Ovary (tissue), 9 donors: ENCODE results near the gene RDX. TPM values are rescaled to one million over a fixed set of nuclear protein-coding genes. Genes with fewer than 3 reads are reported as not detected.

Experiments
- DNase-seq, 5 donors: peaks; one replicate each; pipeline ENCODE4 v3.0.0-alpha.2; 2019 to 2020
- H3K27ac ChIP-seq, 2 donors: fragments of 200-600 bp; one replicate each; pipeline versions ENCODE4 v1.5.1 to v1.8.0; 2019 to 2022
- H3K27me3 ChIP-seq: fragments of 200-600 bp; one replicate; pipeline ENCODE4 v1.8.0; 2022
- H3K36me3 ChIP-seq: fragments of 200-600 bp; sonication (generic); one replicate; pipeline ENCODE4 v1.5.1; 2019
- H3K4me1 ChIP-seq: one replicate; pipeline ENCODE4 v1.8.1; 2013; ENCODE audit warnings: mild to moderate bottlenecking, moderate library complexity; ENCODE audit not compliant: insufficient read depth
- H3K4me3 ChIP-seq: fragments of 200-600 bp; sonication (generic); one replicate; pipeline ENCODE4 v1.5.1; 2017
- H3K9me3 ChIP-seq, 2 donors: fragments of 200-600 bp in 1 of 2; sonication (generic) in 1 of 2; one replicate each; pipeline versions ENCODE4 v1.5.1 to v1.8.1; 2013 to 2019; ENCODE audit warnings: mild to moderate bottlenecking in 1 of 2, moderate library complexity in 1 of 2
- EP300 ChIP-seq: sonication (generic); formaldehyde crosslinking; IDR thresholded peaks from one replicate; pipeline ENCODE4 v1.6.1; 2017; ENCODE audit warnings: antibody characterized with exemption
- POLR2A ChIP-seq: fragments of 450-650 bp; IDR thresholded peaks from one replicate; pipeline ENCODE4 v1.6.1; 2017; ENCODE audit warnings: antibody characterized with exemption, mild to moderate bottlenecking, moderate library complexity
- WGBS, 3 donors: extraction: QIAGEN DNeasy Blood & Tissue Kit in 1 of 3; methylation state at CpG; one replicate each; pipeline versions ENCODE4 v1.1.5 to v1.1.7; 2013 to 2017; 5-methylcytosine and 5-hydroxymethylcytosine counted together
- intact Hi-C, 4 donors: fragments of 100-400 bp; cut with DNase I; formaldehyde crosslinking; loops; one replicate each; pipeline versions ENCODE4 v1.11.0 to v1.15.1; 2022 to 2023
- polyA plus RNA-seq, 2 donors: library from polyadenylated mRNA; stranded (reverse); fragments of 200-250 nt in 1 of 2; fragments of 350-450 nt in 1 of 2; fragmentation: Illumina TruSeq in 1 of 2; extraction: RNeasy Lipid Tissue Mini Kit (QIAGEN cat#74804) in 1 of 2; gene quantifications; one replicate each; pipeline ENCODE4 v1.2.3, GENCODE V29; 2013 to 2014
- total RNA-seq, 7 donors: library from RNA; depleted of rRNA in 2 of 7; stranded (reverse); fragments of >200 nt in 2 of 7; fragmentation: NEBNext Ultra II Directional in 3 of 7; extraction: Animal tissue kit (Norgen Biotek cat#: 25700) in 3 of 7; gene quantifications; one replicate each; pipeline versions ENCODE4 v1.1.0 to v1.2.4, GENCODE V29; 2016 to 2023
- TF ChIP-seq, protein P1 (sequence below), 3 donors: fragments of 450-650 bp in 2 of 3; fragments of 200-600 bp in 1 of 3; IDR thresholded peaks; one replicate each; pipeline versions ENCODE4 v1.5.1 to v1.8.0; 2016 to 2022; ENCODE audit warnings: antibody characterized with exemption in 3 of 3, mild to moderate bottlenecking in 1 of 3
- donor health status: DM: no; HTN: no; CAD: no; lungs with moderate emphysema.
- donor health status: DM: no; HTN: no; CAD: no.
- donor health status: Bipolar disorder and iron deficiency.
- donor health status: DM: yes; HTN: yes; CAD: no.
- donor health status: DM: no; HTN: no; CAD: no.
- donor health status: DM: yes; HTN: yes; CAD: no.

The RDX gene
- total and polyA plus RNA-seq, 9 donors, result 40.0 to 175 (median 126) TPM

DNA sequence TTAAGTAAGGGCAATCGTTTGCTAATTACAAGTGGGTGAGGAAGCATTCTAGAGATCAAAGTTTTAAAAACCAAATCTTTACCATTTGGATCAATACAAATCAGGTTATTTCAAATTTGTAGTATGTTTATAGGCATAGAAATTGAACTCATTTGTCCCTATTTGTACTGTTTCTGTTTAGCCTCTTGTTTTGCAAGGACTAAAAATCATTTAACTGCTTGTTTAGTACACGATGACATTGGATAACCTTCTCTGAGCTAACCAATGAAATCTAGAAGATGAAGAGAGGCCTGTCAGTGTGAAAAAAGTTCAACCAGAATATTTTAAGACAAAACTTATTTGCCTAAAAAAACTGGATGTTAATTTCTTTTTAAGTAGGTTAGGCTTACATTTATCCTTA is 163.3 kb downstream of the RDX start:
- Histone ChIP-seq H3K27me3 (no peaks in the 10 kb centered on the region), H3K4me1 (peaks cover 3% of the 10 kb centered on the region), H3K36me3 (no peaks in the 10 kb centered on the region), H3K9me3 (no peaks in the 10 kb centered on the region), H3K4me3 (no peak overlapping the region), H3K27ac (no peak overlapping the region)
- DNase-seq, result no peak
- TF ChIP-seq POLR2A (no peak), EP300 (no peak)
- TF ChIP-seq, protein P1, sequence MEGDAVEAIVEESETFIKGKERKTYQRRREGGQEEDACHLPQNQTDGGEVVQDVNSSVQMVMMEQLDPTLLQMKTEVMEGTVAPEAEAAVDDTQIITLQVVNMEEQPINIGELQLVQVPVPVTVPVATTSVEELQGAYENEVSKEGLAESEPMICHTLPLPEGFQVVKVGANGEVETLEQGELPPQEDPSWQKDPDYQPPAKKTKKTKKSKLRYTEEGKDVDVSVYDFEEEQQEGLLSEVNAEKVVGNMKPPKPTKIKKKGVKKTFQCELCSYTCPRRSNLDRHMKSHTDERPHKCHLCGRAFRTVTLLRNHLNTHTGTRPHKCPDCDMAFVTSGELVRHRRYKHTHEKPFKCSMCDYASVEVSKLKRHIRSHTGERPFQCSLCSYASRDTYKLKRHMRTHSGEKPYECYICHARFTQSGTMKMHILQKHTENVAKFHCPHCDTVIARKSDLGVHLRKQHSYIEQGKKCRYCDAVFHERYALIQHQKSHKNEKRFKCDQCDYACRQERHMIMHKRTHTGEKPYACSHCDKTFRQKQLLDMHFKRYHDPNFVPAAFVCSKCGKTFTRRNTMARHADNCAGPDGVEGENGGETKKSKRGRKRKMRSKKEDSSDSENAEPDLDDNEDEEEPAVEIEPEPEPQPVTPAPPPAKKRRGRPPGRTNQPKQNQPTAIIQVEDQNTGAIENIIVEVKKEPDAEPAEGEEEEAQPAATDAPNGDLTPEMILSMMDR (IDR thresholded peaks at IDR 0.05), result no peak
- WGBS, 3 donors, result 93 to 94% (median 93%) methylated on average over 2 of the region's 2 CpGs
- intact Hi-C loops, result no loop called here

DNA sequence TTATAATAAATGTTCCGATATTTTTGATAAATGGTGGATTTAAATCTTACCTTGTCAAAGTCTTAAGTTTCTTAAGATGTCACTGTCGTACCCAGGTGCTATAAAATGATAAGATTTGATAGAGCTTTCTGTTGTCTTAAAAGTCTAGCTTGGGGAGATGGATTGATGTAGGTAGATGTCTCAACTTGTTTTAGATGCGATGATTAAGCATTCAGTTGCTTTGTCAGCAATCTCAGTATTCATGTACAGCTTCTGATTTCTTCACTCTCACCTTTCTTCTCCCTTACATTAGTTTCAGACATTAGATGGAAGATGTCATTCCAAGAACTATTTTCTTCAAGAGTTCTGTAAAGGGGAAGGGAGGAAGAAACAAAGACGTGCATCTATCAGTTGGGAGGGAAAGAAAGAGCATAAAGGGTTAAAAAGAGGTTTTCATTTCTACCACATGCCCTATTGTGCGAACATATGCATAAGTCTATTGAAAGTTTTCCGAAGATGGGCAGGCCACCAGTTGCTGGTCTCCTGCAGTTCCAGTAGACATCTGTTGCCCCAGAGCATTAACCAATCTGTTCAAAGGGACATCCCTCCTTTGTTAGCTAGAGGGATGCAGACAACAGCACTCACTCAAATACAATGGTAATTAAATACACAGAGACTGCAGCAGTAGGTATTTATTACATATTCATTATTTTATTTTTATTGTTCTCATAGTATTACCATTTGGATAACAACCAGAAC is 164.9 kb downstream of the RDX start:
- Histone ChIP-seq H3K27ac (no peak overlapping the region), H3K4me1 (peaks cover 3% of the 10 kb centered on the region), H3K27me3 (no peaks in the 10 kb centered on the region), H3K9me3 (no peaks in the 10 kb centered on the region), H3K4me3 (no peak overlapping the region), H3K36me3 (no peaks in the 10 kb centered on the region)
- TF ChIP-seq POLR2A, result no peak
- TF ChIP-seq, protein P1 (IDR thresholded peaks at IDR 0.05), result no peak
- WGBS, 3 donors, result 79 to 97% (median 94%) methylated on average over 6 of the region's 6 CpGs
- no peak for DNase-seq
- intact Hi-C loops, result no loop called here

DNA sequence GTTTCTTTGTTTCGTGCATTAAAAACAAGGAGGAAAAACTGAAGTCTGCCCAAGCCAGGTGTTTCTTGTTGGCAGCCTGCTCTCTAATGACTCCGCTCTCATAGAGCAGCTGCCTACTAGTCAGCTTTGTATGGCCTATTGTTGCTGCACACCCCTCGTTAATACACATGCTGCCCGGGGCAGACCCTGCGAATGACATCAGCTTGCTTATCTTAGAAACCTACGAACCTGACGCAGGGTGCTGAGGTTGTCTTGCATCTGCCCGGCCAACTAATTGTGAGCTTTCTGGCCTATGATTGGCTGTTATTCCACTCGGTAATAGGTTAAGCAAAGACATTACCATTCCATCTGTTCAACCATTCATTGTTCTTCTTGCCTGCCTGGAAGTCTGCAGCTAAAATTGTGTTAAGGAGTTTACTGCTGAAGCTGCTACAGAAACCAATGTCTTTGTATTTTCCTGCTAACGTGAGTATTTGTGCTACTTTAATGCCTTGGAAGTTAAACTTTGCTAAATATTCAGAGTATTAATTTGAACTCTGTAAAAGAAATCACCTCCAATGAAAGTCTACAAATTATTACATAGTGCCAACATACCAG is 165.7 kb downstream of the RDX start:
- intact Hi-C loops, result no loop called here
- no peak for DNase-seq
- WGBS, 3 donors, result 51 to 69% (median 59%) methylated on average over 10 of the region's 10 CpGs
- Histone ChIP-seq H3K4me3 (no peak overlapping the region), H3K9me3 (no peaks in the 10 kb centered on the region), H3K27ac (no peak overlapping the region), H3K36me3 (no peaks in the 10 kb centered on the region), H3K27me3 (no peaks in the 10 kb centered on the region), H3K4me1 (peaks cover 3% of the 10 kb centered on the region)
- TF ChIP-seq POLR2A (no peak), EP300 (no peak)
- TF ChIP-seq, protein P1 (IDR thresholded peaks at IDR 0.05), result no peak

- no peaks in the 10 kb centered on the region for H3K36me3 ChIP-seq
- WGBS, 3 donors, result 15 to 46% (median 18%) methylated on average over 2 of the region's 2 CpGs
- no peaks in the 10 kb centered on the region for H3K9me3 ChIP-seq
- TF ChIP-seq, protein P1 (IDR thresholded peaks at IDR 0.05), result no peak
- TF ChIP-seq POLR2A, result no peak
- peaks cover 3% of the 10 kb centered on the region for H3K4me1 ChIP-seq
- no peak for DNase-seq
- H3K4me3 ChIP-seq, result no peak overlapping the region
- H3K27ac ChIP-seq, result no peak overlapping the region
- H3K27me3 ChIP-seq, result no peaks in the 10 kb centered on the region
- intact Hi-C loops, result no loop called here
Observed at GRCh38 chr11:110128161-110128560, 168.3 kb downstream of the RDX start.
